ENCODE data around the gene RALA.

Gene RALA

GRCh38 chr7:39753823-39754325 is 130.5 kb downstream of the RALA start:
- Histone ChIP-seq H4K20me1 (ENCODE audit: low read depth, low read length) (no peaks in the 10 kb centered on the region), H3K79me2 (ENCODE audit: insufficient read depth, low read length) (no peaks in the 10 kb centered on the region), H3K36me3 (ENCODE audit: low read length) (no peaks in the 10 kb centered on the region), H3K9ac (ENCODE audit: low read length) (no peak overlapping the region), H3K27me3 (ENCODE audit: low read length) (no peaks in the 10 kb centered on the region), H3K27ac (ENCODE audit: low read depth, low read length) (no peak overlapping the region), H2AFZ (ENCODE audit: low read depth, low read length, severe bottlenecking) (no peak overlapping the region), H3F3A (ENCODE audit: insufficient read depth) (no peaks in the 10 kb centered on the region), H3K9me2 (replicated peaks; ENCODE audit: insufficient read depth, low read length) (no peaks in the 10 kb centered on the region), H3K4me3 (ENCODE audit: insufficient read depth, low read length, poor library complexity, severe bottlenecking) (no peak overlapping the region), H3K9me3 (ENCODE audit: insufficient read depth, low read length) (no peaks in the 10 kb centered on the region), H3K4me2 (ENCODE audit: low read depth, low read length, poor library complexity, severe bottlenecking) (no peak overlapping the region)
- TF ChIP-seq EZH2phosphoT487 (conservative IDR thresholded peaks at IDR 0.05; ENCODE audit: low read length) (no peak), CTCF (IDR thresholded peaks at IDR 0.05; ENCODE audit: insufficient read depth, low read length, poor library complexity, severe bottlenecking) (no peak)

GRCh38 chr7:39754326-39755120 is 131.2 kb downstream of the RALA start:
- no peak overlapping the region for H3K4me2 ChIP-seq (ENCODE audit: low read depth, low read length, poor library complexity, severe bottlenecking)
- no peak overlapping the region for H3K9ac ChIP-seq (ENCODE audit: low read length)
- no peaks in the 10 kb centered on the region for H4K20me1 ChIP-seq (ENCODE audit: low read depth, low read length)
- no peaks in the 10 kb centered on the region for H3K36me3 ChIP-seq (ENCODE audit: low read length)
- no peak for TF ChIP-seq EZH2phosphoT487 (conservative IDR thresholded peaks at IDR 0.05; ENCODE audit: low read length)
- TF ChIP-seq CTCF (IDR thresholded peaks at IDR 0.05; ENCODE audit: insufficient read depth, low read length, poor library complexity, severe bottlenecking): no peak
- H3F3A ChIP-seq (ENCODE audit: insufficient read depth): no peaks in the 10 kb centered on the region
- no peaks in the 10 kb centered on the region for H3K27me3 ChIP-seq (ENCODE audit: low read length)
- no peak overlapping the region for H3K27ac ChIP-seq (ENCODE audit: low read depth, low read length)
- H3K4me3 ChIP-seq (ENCODE audit: insufficient read depth, low read length, poor library complexity, severe bottlenecking): no peak overlapping the region
- no peaks in the 10 kb centered on the region for H3K9me2 ChIP-seq (replicated peaks; ENCODE audit: insufficient read depth, low read length)
- no peak overlapping the region for H2AFZ ChIP-seq (ENCODE audit: low read depth, low read length, severe bottlenecking)
- H3K9me3 ChIP-seq (ENCODE audit: insufficient read depth, low read length): no peaks in the 10 kb centered on the region
- H3K79me2 ChIP-seq (ENCODE audit: insufficient read depth, low read length): no peaks in the 10 kb centered on the region

GRCh38 chr7:39757604-39758003 is 134.2 kb downstream of the RALA start:
- Histone ChIP-seq H3K36me3 (ENCODE audit: low read length) (no peaks in the 10 kb centered on the region), H3K9me2 (replicated peaks; ENCODE audit: insufficient read depth, low read length) (no peaks in the 10 kb centered on the region), H3K27ac (ENCODE audit: low read depth, low read length) (no peak overlapping the region), H3F3A (ENCODE audit: insufficient read depth) (no peaks in the 10 kb centered on the region), H3K27me3 (ENCODE audit: low read length) (no peaks in the 10 kb centered on the region), H4K20me1 (ENCODE audit: low read depth, low read length) (no peaks in the 10 kb centered on the region), H3K9ac (ENCODE audit: low read length) (no peak overlapping the region), H3K4me3 (ENCODE audit: insufficient read depth, low read length, poor library complexity, severe bottlenecking) (no peak overlapping the region), H3K79me2 (ENCODE audit: insufficient read depth, low read length) (no peaks in the 10 kb centered on the region), H2AFZ (ENCODE audit: low read depth, low read length, severe bottlenecking) (no peak overlapping the region), H3K4me2 (ENCODE audit: low read depth, low read length, poor library complexity, severe bottlenecking) (no peak overlapping the region), H3K9me3 (ENCODE audit: insufficient read depth, low read length) (no peaks in the 10 kb centered on the region)
- TF ChIP-seq EZH2phosphoT487 (conservative IDR thresholded peaks at IDR 0.05; ENCODE audit: low read length) (no peak), CTCF (IDR thresholded peaks at IDR 0.05; ENCODE audit: insufficient read depth, low read length, poor library complexity, severe bottlenecking) (no peak)

Data from SU-DHL-6 (cell line).